ENCODE data around the gene DES. TPM values are rescaled to one million over a fixed set of nuclear protein-coding genes. Genes with fewer than 3 reads are reported as not detected.

Gene DES
- total RNA-seq, 1 experiment from 2014 or later = not detected

- Histone ChIP-seq H3K4me1 (peaks cover 16% of the 10 kb centered on the region), H3K36me3 (ENCODE audit: control insufficient read depth, insufficient read depth, low read length) (no peaks in the 10 kb centered on the region), H3K27me3 (replicated peaks; ENCODE audit: control insufficient read depth, insufficient read depth, low read length) (no peaks in the 10 kb centered on the region), H3K4me3 (ENCODE audit: low read depth, low read length) (no peak overlapping the region), H3K9me3 (no peaks in the 10 kb centered on the region)
- intact Hi-C loops (cut with micrococcal nuclease; ENCODE audit: unreplicated experiment) = no loop called here
- Mint-ChIP-seq H3K4me3 (ENCODE audit: unreplicated experiment) (no peak overlapping the region), H3K9me3 (ENCODE audit: unreplicated experiment) (no peaks in the 10 kb centered on the region), H3K27me3 (ENCODE audit: insufficient read depth, unreplicated experiment) (no peaks in the 10 kb centered on the region), H3K4me1 (ENCODE audit: low read depth, unreplicated experiment) (peaks cover 28% of the 10 kb centered on the region), H3K27ac (ENCODE audit: unreplicated experiment) (no peak overlapping the region), H3K36me3 (ENCODE audit: insufficient read depth, unreplicated experiment) (no peaks in the 10 kb centered on the region)
- ChIA-PET POLR2A (interaction anchor here (0.6 kb wide), 1 partner anchor 37 kb away, joined by 3 read pairs; no protein-coding TSS in a partner anchor), CTCF (interaction anchor here (0.6 to 3.8 kb wide), 10 partner anchors 12 to 245 kb away, joined by 3 to 36 read pairs (median 4); partner anchors contain the start of gene DNPEP)
- BruUV-seq (replicated peaks) = no TSS peak
- TF ChIP-seq CTCF (IDR thresholded peaks at IDR 0.05; ENCODE audit: insufficient read depth in 1 of 2, low read depth in 1 of 2, low read length in 1 of 2, severe bottlenecking in 1 of 2, unreplicated experiment in 1 of 2) = no peak
- no peak for DNase-seq
These were observed 13.8 kb upstream of the DES start for GRCh38 chr2:219404291-219404910.

- Mint-ChIP-seq H3K27ac (ENCODE audit: unreplicated experiment) (no peak overlapping the region), H3K9me3 (ENCODE audit: unreplicated experiment) (no peaks in the 10 kb centered on the region), H3K4me3 (ENCODE audit: unreplicated experiment) (no peak overlapping the region), H3K36me3 (ENCODE audit: insufficient read depth, unreplicated experiment) (no peaks in the 10 kb centered on the region), H3K27me3 (ENCODE audit: insufficient read depth, unreplicated experiment) (no peaks in the 10 kb centered on the region), H3K4me1 (ENCODE audit: low read depth, unreplicated experiment) (peaks cover 26% of the 10 kb centered on the region)
- TF ChIP-seq CTCF (IDR thresholded peaks at IDR 0.05; ENCODE audit: insufficient read depth in 1 of 2, low read depth in 1 of 2, low read length in 1 of 2, severe bottlenecking in 1 of 2, unreplicated experiment in 1 of 2) = no peak
- Histone ChIP-seq H3K36me3 (ENCODE audit: control insufficient read depth, insufficient read depth, low read length) (no peaks in the 10 kb centered on the region), H3K9me3 (no peaks in the 10 kb centered on the region), H3K27me3 (replicated peaks; ENCODE audit: control insufficient read depth, insufficient read depth, low read length) (no peaks in the 10 kb centered on the region), H3K4me3 (ENCODE audit: low read depth, low read length) (no peak overlapping the region), H3K4me1 (peaks cover 10% of the 10 kb centered on the region)
- intact Hi-C loops (cut with micrococcal nuclease; ENCODE audit: unreplicated experiment) = no loop called here
- ChIA-PET POLR2A (interaction anchor here (0.6 kb wide), 1 partner anchor 37 kb away, joined by 3 read pairs; no protein-coding TSS in a partner anchor), CTCF (interaction anchor here (0.6 to 3.8 kb wide), 8 partner anchors 17 to 245 kb away, joined by 3 to 36 read pairs (median 4); partner anchors contain the start of gene DNPEP)
- no TSS peak for BruUV-seq (replicated peaks)
- DNase-seq = no peak
These were observed 13.2 kb upstream of the DES start for GRCh38 chr2:219404954-219405353.

GRCh38 chr2:219405451-219405850, 12.7 kb upstream of the DES start:
- no TSS peak for BruUV-seq (replicated peaks)
- Histone ChIP-seq H3K27me3 (replicated peaks; ENCODE audit: control insufficient read depth, insufficient read depth, low read length) (no peaks in the 10 kb centered on the region), H3K4me3 (ENCODE audit: low read depth, low read length) (no peak overlapping the region), H3K4me1 (peaks cover 5% of the 10 kb centered on the region), H3K9me3 (no peaks in the 10 kb centered on the region), H3K36me3 (ENCODE audit: control insufficient read depth, insufficient read depth, low read length) (no peaks in the 10 kb centered on the region)
- DNase-seq = no peak
- Mint-ChIP-seq H3K27me3 (ENCODE audit: insufficient read depth, unreplicated experiment) (no peaks in the 10 kb centered on the region), H3K36me3 (ENCODE audit: insufficient read depth, unreplicated experiment) (no peaks in the 10 kb centered on the region), H3K4me3 (ENCODE audit: unreplicated experiment) (no peak overlapping the region), H3K4me1 (ENCODE audit: low read depth, unreplicated experiment) (peaks cover 21% of the 10 kb centered on the region), H3K27ac (ENCODE audit: unreplicated experiment) (no peak overlapping the region), H3K9me3 (ENCODE audit: unreplicated experiment) (no peaks in the 10 kb centered on the region)
- intact Hi-C loops (cut with micrococcal nuclease; ENCODE audit: unreplicated experiment) = no loop called here
- CTCF ChIA-PET = interaction anchor here (0.6 to 1.4 kb wide), 3 partner anchors 52 to 126 kb away, joined by 3 to 4 read pairs (median 4); no protein-coding TSS in a partner anchor
- no peak for TF ChIP-seq CTCF (IDR thresholded peaks at IDR 0.05; ENCODE audit: insufficient read depth in 1 of 2, low read depth in 1 of 2, low read length in 1 of 2, severe bottlenecking in 1 of 2, unreplicated experiment in 1 of 2)
- POLR2A ChIA-PET = interaction anchor here (0.6 kb wide), 1 partner anchor 36 kb away, joined by 3 read pairs; no protein-coding TSS in a partner anchor
